Mesenchymal stem cell (in vitro differentiated cells and primary cell): ENCODE results near the gene ARMC9.

Experiments
- DNase-seq: peaks from one replicate; pipeline ENCODE4 v3.0.0-alpha.2; 2013
- H2AFZ ChIP-seq: one replicate; pipeline ENCODE4 v1.6.1; 2013; ENCODE audit warnings: low read depth, mild to moderate bottlenecking, control low read depth, inconsistent platforms, low read length, moderate library complexity
- H2AK5ac ChIP-seq: 2 replicates; pipeline ENCODE4 v1.6.1; 2013; ENCODE audit warnings: low read length, moderate library complexity, mild to moderate bottlenecking, inconsistent platforms; ENCODE audit not compliant: severe bottlenecking
- H2BK120ac ChIP-seq: one replicate; pipeline ENCODE4 v1.6.1; 2013; ENCODE audit warnings: low read depth, mild to moderate bottlenecking, inconsistent platforms, low read length, moderate library complexity
- H2BK12ac ChIP-seq, 2 experiments: one replicate each; pipeline ENCODE4 v1.6.1; 2013; ENCODE audit warnings: inconsistent platforms in 2 of 2, low read length in 2 of 2, mild to moderate bottlenecking in 2 of 2, moderate library complexity in 2 of 2, control low read depth in 1 of 2
- H2BK15ac ChIP-seq: one replicate; pipeline ENCODE4 v1.6.1; 2013; ENCODE audit warnings: mild to moderate bottlenecking, low read depth, inconsistent platforms; ENCODE audit not compliant: poor library complexity, severe bottlenecking
- H2BK5ac ChIP-seq: 2 replicates; pipeline ENCODE4 v1.6.1; 2013; ENCODE audit warnings: low read depth, mild to moderate bottlenecking, low read length, control low read depth, inconsistent platforms; ENCODE audit not compliant: poor library complexity, severe bottlenecking
- H3K14ac ChIP-seq, 2 experiments: one replicate each; pipeline ENCODE4 v1.6.1; 2013; ENCODE audit warnings: inconsistent platforms in 2 of 2, low read length in 2 of 2, control low read depth in 1 of 2, mild to moderate bottlenecking in 1 of 2, moderate library complexity in 1 of 2
- H3K18ac ChIP-seq, 2 experiments: one replicate each; pipeline ENCODE4 v1.6.1; 2013; ENCODE audit warnings: inconsistent platforms in 2 of 2, low read length in 2 of 2, control low read depth in 1 of 2, low read depth in 1 of 2, mild to moderate bottlenecking in 1 of 2
- H3K23ac ChIP-seq, 2 experiments: one replicate each; pipeline ENCODE4 v1.6.1; 2013; ENCODE audit warnings: inconsistent platforms in 2 of 2, low read length in 2 of 2, mild to moderate bottlenecking in 2 of 2, moderate library complexity in 2 of 2, control low read depth in 1 of 2
- H3K27ac ChIP-seq: 2 replicates; pipeline ENCODE4 v1.5.1; 2013; ENCODE audit warnings: mild to moderate bottlenecking, moderate library complexity, low read length, control low read depth, inconsistent platforms; ENCODE audit not compliant: poor library complexity, severe bottlenecking
- H3K27me3 ChIP-seq, 2 experiments: 2 replicates each; pipeline versions ENCODE4 v1.6.1 to v1.7.0; 2013; ENCODE audit warnings: low read length in 2 of 2, mild to moderate bottlenecking in 2 of 2, moderate library complexity in 2 of 2, control low read depth in 1 of 2, inconsistent platforms in 1 of 2; ENCODE audit not compliant: control insufficient read depth in 1 of 2, insufficient read depth in 1 of 2
- H3K36me3 ChIP-seq, 2 experiments: 2 replicates each; pipeline versions ENCODE4 v1.6.1 to v1.7.0; 2013; ENCODE audit warnings: low read length in 2 of 2, control low read depth in 1 of 2, inconsistent platforms in 1 of 2, low read depth in 1 of 2, mild to moderate bottlenecking in 1 of 2; ENCODE audit not compliant: insufficient read depth in 2 of 2, control insufficient read depth in 1 of 2
- H3K4ac ChIP-seq, 2 experiments: one replicate each; pipeline ENCODE4 v1.6.1; 2013; ENCODE audit warnings: inconsistent platforms in 2 of 2, low read length in 2 of 2, mild to moderate bottlenecking in 2 of 2, moderate library complexity in 2 of 2, control low read depth in 1 of 2, low read depth in 1 of 2
- H3K4me1 ChIP-seq: 2 replicates; pipeline ENCODE4 v1.6.1; 2013; ENCODE audit warnings: low read depth, low read length, control low read depth; ENCODE audit not compliant: control insufficient read depth, insufficient read depth
- H3K4me2 ChIP-seq: 2 replicates; pipeline ENCODE4 v1.6.1; 2013; ENCODE audit warnings: low read length, mild to moderate bottlenecking, inconsistent platforms; ENCODE audit not compliant: poor library complexity, severe bottlenecking
- H3K4me3 ChIP-seq, 2 experiments: 2 replicates each; pipeline versions ENCODE4 v1.5.1 to v1.7.0; 2013; ENCODE audit warnings: low read length in 2 of 2, mild to moderate bottlenecking in 2 of 2, control low read depth in 1 of 2, low read depth in 1 of 2; ENCODE audit not compliant: insufficient read depth in 1 of 2
- H3K79me1 ChIP-seq: replicated peaks from 2 replicates; pipeline ENCODE4 v1.6.1; 2013; ENCODE audit warnings: mild to moderate bottlenecking, control low read depth, low read length, inconsistent platforms; ENCODE audit not compliant: poor library complexity, severe bottlenecking
- H3K9ac ChIP-seq: 2 replicates; pipeline ENCODE4 v1.7.0; 2013; ENCODE audit warnings: mild to moderate bottlenecking, low read length, moderate library complexity
- H3K9me3 ChIP-seq: 2 replicates; pipeline ENCODE4 v1.7.0; 2013; ENCODE audit warnings: mild to moderate bottlenecking, low read length; ENCODE audit not compliant: control insufficient read depth
- H4K8ac ChIP-seq: one replicate; pipeline ENCODE4 v1.6.1; 2013; ENCODE audit warnings: inconsistent platforms, mild to moderate bottlenecking, low read length, moderate library complexity
- H4K91ac ChIP-seq: one replicate; pipeline ENCODE4 v1.6.1; 2013; ENCODE audit warnings: mild to moderate bottlenecking, low read length, inconsistent platforms
- WGBS: methylation state at CpG from one replicate; pipeline ENCODE4 v1.1.7; 2013; ENCODE audit warnings: mixed read lengths; 5-methylcytosine and 5-hydroxymethylcytosine counted together

Gene ARMC9

DNA sequence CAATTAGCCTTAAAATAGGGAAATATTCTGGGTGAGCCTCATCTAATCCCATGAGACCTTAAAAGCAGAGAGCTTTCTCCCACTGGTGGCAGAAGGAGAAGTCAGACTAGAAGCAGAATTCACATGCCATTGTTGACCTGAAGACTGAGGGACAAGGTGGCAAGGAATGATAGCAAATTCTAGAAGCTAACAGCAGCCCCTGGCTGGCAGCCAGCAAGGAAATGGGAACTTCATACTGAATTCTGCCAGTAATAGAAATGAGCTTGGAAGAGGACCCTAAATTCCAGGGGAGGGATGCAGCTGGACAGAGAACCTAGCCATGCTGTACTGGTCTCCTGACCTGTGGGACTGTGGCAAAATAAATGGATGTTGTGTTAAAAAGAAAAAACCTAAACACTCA is 216.6 kb downstream of the ARMC9 start:
- no peak overlapping the region for H3K23ac ChIP-seq
- no peaks in the 10 kb centered on the region for H3K36me3 ChIP-seq
- no peak overlapping the region for H3K4me3 ChIP-seq
- no peak overlapping the region for H3K4me2 ChIP-seq
- no peak for DNase-seq
- no peak overlapping the region for H2AFZ ChIP-seq
- no peak overlapping the region for H2BK5ac ChIP-seq
- no peak overlapping the region for H3K14ac ChIP-seq
- H3K18ac ChIP-seq: no peak overlapping the region
- no peak overlapping the region for H2AK5ac ChIP-seq
- H4K91ac ChIP-seq: no peak overlapping the region
- no peak overlapping the region for H4K8ac ChIP-seq
- peaks cover 0 to 40% of the 10 kb centered on the region in 2 experiments for H3K27me3 ChIP-seq
- no peak overlapping the region for H2BK15ac ChIP-seq
- H3K27ac ChIP-seq: no peak overlapping the region
- H3K9ac ChIP-seq: no peak overlapping the region
- H2BK120ac ChIP-seq: no peak overlapping the region
- no peaks in the 10 kb centered on the region for H3K79me1 ChIP-seq
- H3K4me1 ChIP-seq: peaks cover 10% of the 10 kb centered on the region
- peaks cover 3% of the 10 kb centered on the region for H3K9me3 ChIP-seq
- no peak overlapping the region for H2BK12ac ChIP-seq
- no peak overlapping the region for H3K4ac ChIP-seq

DNA sequence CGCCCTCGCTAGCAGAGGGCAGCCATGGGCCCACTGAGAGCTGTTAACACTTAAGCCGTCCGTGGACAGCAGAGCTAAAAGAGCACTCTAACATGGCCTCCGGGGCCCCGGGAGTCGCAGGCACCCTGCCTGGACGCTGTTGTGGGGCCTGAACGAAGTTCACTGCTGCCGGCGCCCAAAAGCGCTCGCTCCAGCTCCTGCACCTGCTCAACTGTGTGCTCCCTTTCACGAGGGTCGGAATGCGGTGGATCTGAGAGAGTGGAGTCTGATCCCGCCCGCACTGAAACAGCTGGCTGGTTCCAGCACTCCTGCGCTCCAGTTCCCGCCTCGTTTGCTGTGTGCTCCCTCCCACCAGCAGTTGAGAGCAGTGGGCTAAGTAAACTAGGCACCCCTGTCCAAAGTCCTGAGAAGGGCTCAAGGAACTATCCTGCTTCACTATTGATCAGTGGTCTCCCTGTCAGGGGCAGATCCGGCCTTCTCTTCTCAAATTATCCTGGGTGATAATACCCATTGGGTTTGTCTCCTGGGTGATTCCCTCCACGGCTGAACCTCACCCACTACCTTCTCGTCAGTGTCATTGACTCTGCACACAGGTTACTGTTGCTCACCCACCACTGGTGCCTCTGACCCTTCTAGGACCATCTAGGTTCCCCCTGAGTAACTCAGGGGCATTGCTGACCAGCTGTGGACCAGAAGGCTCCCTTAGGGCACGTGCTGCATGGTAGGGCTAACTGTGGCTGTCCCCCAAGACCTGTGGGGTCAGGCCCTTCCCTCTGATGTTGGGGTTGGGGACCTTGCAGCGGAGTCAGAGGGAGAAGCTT is 220.6 kb downstream of the ARMC9 start:
- H2BK5ac ChIP-seq: no peak overlapping the region
- H3K79me1 ChIP-seq: no peaks in the 10 kb centered on the region
- H3K14ac ChIP-seq: no peak overlapping the region
- no peak overlapping the region for H3K4me3 ChIP-seq
- H3K4me2 ChIP-seq: no peak overlapping the region
- no peak overlapping the region for H3K27ac ChIP-seq
- no peak overlapping the region for H3K9ac ChIP-seq
- DNase-seq: no peak
- no peak overlapping the region for H2AFZ ChIP-seq
- H3K23ac ChIP-seq: no peak overlapping the region
- no peak overlapping the region for H2BK12ac ChIP-seq
- H3K18ac ChIP-seq: no peak overlapping the region
- no peaks in the 10 kb centered on the region for H3K4me1 ChIP-seq
- H3K9me3 ChIP-seq: no peaks in the 10 kb centered on the region
- H2BK120ac ChIP-seq: no peak overlapping the region
- H4K91ac ChIP-seq: no peak overlapping the region
- H2AK5ac ChIP-seq: no peak overlapping the region
- H3K36me3 ChIP-seq: no peaks in the 10 kb centered on the region
- peaks cover 0 to 42% of the 10 kb centered on the region in 2 experiments for H3K27me3 ChIP-seq
- H3K4ac ChIP-seq: no peak overlapping the region
- no peak overlapping the region for H4K8ac ChIP-seq
- no peak overlapping the region for H2BK15ac ChIP-seq
- WGBS: 86% methylated on average over 26 of the region's 26 CpGs

DNA sequence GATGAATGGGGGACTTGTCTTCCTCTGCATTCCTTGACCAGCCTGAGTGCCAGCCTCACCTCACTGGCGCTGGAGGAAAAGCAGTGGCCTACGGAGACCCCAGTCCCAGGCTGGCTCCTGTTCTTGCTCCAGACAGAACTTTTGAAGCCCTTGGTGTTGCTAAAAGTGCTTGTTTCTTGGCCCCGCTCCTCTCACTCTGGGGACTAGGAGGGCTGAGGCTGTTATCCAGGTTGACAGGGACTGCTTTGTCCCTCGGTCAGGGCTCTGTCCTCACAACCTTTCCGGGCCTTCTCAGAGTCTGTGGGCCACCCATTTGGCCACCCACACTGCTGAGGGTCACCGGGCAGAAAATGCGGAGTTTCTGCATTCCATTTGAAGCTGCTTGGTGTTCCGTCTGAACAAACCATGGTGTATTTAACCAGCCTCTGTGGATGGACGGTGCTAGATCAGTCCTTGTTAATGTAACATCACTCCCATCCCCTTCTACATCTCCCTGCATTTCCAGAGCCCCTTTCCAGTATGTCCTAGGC is 222.7 kb downstream of the ARMC9 start:
- WGBS: 85% methylated on average over 9 of the region's 9 CpGs
- DNase-seq: no peak
- peaks cover 6% of the 10 kb centered on the region for H3K4me1 ChIP-seq
- H2AK5ac ChIP-seq: no peak overlapping the region
- no peak overlapping the region for H3K4ac ChIP-seq
- H3K23ac ChIP-seq: no peak overlapping the region
- H2AFZ ChIP-seq: no peak overlapping the region
- H3K27me3 ChIP-seq: peaks cover 0 to 56% of the 10 kb centered on the region in 2 experiments
- H3K14ac ChIP-seq: no peak overlapping the region
- no peak overlapping the region for H3K4me2 ChIP-seq
- H3K9ac ChIP-seq: no peak overlapping the region
- no peak overlapping the region for H4K8ac ChIP-seq
- no peak overlapping the region for H3K27ac ChIP-seq
- H3K79me1 ChIP-seq: no peaks in the 10 kb centered on the region
- no peaks in the 10 kb centered on the region for H3K36me3 ChIP-seq
- H2BK120ac ChIP-seq: no peak overlapping the region
- H3K9me3 ChIP-seq: no peaks in the 10 kb centered on the region
- H3K18ac ChIP-seq: no peak overlapping the region
- no peak overlapping the region for H2BK5ac ChIP-seq
- no peak overlapping the region for H3K4me3 ChIP-seq
- no peak overlapping the region for H4K91ac ChIP-seq
- H2BK15ac ChIP-seq: no peak overlapping the region
- no peak overlapping the region for H2BK12ac ChIP-seq

DNA sequence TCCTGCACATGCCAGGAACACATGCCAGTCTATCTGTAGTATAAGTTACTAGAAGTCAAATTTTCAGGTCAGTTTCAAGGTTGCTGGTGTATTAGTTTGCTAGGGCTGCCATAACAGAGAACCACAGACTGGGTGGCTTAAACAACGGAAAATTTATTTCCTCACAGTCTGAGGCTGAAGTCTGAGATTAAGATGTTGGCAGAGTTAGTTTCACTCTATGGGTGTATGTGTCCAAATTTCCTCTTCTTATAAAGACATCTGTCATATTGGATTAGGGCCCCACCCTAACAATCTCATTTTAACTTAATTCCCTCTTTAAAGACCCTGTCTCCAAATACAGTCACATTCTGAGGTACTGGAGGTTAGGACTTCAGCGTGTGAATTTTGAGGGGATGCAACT is 223.6 kb downstream of the ARMC9 start:
- no peak overlapping the region for H2BK12ac ChIP-seq
- H2BK15ac ChIP-seq: no peak overlapping the region
- H3K18ac ChIP-seq: no peak overlapping the region
- no peak overlapping the region for H3K9ac ChIP-seq
- peaks cover 7% of the 10 kb centered on the region for H3K4me1 ChIP-seq
- no peak overlapping the region for H2AFZ ChIP-seq
- no peak overlapping the region for H2BK5ac ChIP-seq
- H3K79me1 ChIP-seq: no peaks in the 10 kb centered on the region
- H4K91ac ChIP-seq: no peak overlapping the region
- H3K36me3 ChIP-seq: no peaks in the 10 kb centered on the region
- H2BK120ac ChIP-seq: no peak overlapping the region
- H3K27ac ChIP-seq: no peak overlapping the region
- no peaks in the 10 kb centered on the region for H3K9me3 ChIP-seq
- H3K27me3 ChIP-seq: peaks cover 0 to 65% of the 10 kb centered on the region in 2 experiments
- no peak overlapping the region for H3K4me3 ChIP-seq
- H3K14ac ChIP-seq: no peak overlapping the region
- no peak overlapping the region for H4K8ac ChIP-seq
- WGBS: 100% methylated on average over 1 of the region's 2 CpGs
- no peak overlapping the region for H2AK5ac ChIP-seq
- H3K4ac ChIP-seq: no peak overlapping the region
- H3K4me2 ChIP-seq: no peak overlapping the region
- H3K23ac ChIP-seq: no peak overlapping the region
- DNase-seq: no peak
